Glutamatergic neuron (in vitro differentiated cells): ENCODE data around the gene UBN1. TPM values are rescaled to one million over a fixed set of nuclear protein-coding genes. Genes with fewer than 3 reads are reported as not detected.

Experiments
- DNase-seq: peaks from one replicate; pipeline ENCODE4 v3.0.0; 2022
- H3K27ac Mint-ChIP-seq: one replicate; pipeline ENCODE4 v1.8.0; 2020; ENCODE audit warnings: mild to moderate bottlenecking, mixed read lengths, inconsistent platforms; ENCODE audit not compliant: unreplicated experiment
- H3K27me3 Mint-ChIP-seq: one replicate; pipeline ENCODE4 v1.8.0; 2020; ENCODE audit warnings: mild to moderate bottlenecking, moderate library complexity, mixed read lengths, inconsistent platforms; ENCODE audit not compliant: unreplicated experiment
- H3K36me3 Mint-ChIP-seq: one replicate; pipeline ENCODE4 v1.8.0; 2020; ENCODE audit warnings: mild to moderate bottlenecking, mixed read lengths, inconsistent platforms; ENCODE audit not compliant: unreplicated experiment
- H3K4me1 Mint-ChIP-seq: one replicate; pipeline ENCODE4 v1.8.0; 2020; ENCODE audit warnings: mild to moderate bottlenecking, low read depth, mixed read lengths, inconsistent platforms; ENCODE audit not compliant: unreplicated experiment
- H3K4me3 Mint-ChIP-seq: one replicate; pipeline ENCODE4 v1.8.0; 2020; ENCODE audit warnings: mild to moderate bottlenecking, mixed read lengths, inconsistent platforms; ENCODE audit not compliant: unreplicated experiment
- H3K9me3 Mint-ChIP-seq: one replicate; pipeline ENCODE4 v1.8.0; 2020; ENCODE audit warnings: mild to moderate bottlenecking, moderate library complexity, mixed read lengths, inconsistent platforms; ENCODE audit not compliant: unreplicated experiment
- total RNA-seq: library from RNA; stranded (reverse); fragmentation: NEBNext Ultra II Directional; extraction: Animal tissue kit (Norgen Biotek cat#: 25700); gene quantifications from one replicate; pipeline ENCODE4 v1.2.1, GENCODE V29; 2021; ENCODE audit not compliant: unreplicated experiment
- TF ChIP-seq, protein P1 (sequence below): fragments of 200-600 bp; sonication (generic); IDR thresholded peaks from one replicate; pipeline ENCODE4 v1.5.0; 2021; ENCODE audit not compliant: partially characterized antibody, unreplicated experiment

The UBN1 gene
- total RNA-seq, 1 donor from 2014 or later = 34.3 TPM

DNA sequence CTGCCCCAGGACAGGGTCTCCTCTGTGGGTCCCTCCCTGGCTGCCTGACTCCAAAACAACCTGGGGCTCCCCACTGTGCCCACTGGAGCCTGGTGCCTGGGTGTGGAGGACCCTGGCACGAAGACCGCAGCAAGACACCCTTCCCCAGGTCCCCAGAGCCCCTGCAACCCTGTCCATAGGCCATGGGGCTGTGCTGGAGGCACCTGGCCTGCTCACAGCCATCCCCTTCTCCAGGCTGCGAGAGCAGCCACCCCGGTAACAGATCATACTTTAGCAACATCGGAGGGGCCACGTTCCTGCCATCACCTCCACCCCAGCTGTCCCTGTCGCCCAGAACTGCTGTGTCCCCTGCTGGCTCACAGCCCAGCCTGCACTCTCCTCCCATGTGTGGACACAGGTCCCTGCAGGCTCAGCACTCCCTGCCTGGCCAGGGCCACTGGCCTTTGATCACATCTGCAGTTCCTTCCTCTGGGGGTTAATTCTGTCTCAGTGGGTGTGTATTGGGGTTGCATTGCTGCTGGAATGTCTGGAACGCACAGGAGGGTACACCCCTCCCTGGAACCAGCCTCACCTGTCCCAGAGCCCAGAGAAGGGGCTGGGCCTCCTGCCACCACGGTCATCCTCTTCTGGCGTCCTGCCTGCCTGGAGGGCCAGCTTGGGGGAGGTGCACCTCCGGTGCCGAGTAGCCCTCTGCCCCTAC, 77.5 kb downstream of the UBN1 start:
- Mint-ChIP-seq H3K27ac (no peak overlapping the region), H3K4me3 (no peak overlapping the region), H3K9me3 (peaks cover 3% of the 10 kb centered on the region), H3K27me3 (peaks cover 1% of the 10 kb centered on the region), H3K4me1 (no peaks in the 10 kb centered on the region), H3K36me3 (peaks cover 8% of the 10 kb centered on the region)
- DNase-seq = no peak
- TF ChIP-seq, protein P1, sequence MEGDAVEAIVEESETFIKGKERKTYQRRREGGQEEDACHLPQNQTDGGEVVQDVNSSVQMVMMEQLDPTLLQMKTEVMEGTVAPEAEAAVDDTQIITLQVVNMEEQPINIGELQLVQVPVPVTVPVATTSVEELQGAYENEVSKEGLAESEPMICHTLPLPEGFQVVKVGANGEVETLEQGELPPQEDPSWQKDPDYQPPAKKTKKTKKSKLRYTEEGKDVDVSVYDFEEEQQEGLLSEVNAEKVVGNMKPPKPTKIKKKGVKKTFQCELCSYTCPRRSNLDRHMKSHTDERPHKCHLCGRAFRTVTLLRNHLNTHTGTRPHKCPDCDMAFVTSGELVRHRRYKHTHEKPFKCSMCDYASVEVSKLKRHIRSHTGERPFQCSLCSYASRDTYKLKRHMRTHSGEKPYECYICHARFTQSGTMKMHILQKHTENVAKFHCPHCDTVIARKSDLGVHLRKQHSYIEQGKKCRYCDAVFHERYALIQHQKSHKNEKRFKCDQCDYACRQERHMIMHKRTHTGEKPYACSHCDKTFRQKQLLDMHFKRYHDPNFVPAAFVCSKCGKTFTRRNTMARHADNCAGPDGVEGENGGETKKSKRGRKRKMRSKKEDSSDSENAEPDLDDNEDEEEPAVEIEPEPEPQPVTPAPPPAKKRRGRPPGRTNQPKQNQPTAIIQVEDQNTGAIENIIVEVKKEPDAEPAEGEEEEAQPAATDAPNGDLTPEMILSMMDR = no peak

DNA sequence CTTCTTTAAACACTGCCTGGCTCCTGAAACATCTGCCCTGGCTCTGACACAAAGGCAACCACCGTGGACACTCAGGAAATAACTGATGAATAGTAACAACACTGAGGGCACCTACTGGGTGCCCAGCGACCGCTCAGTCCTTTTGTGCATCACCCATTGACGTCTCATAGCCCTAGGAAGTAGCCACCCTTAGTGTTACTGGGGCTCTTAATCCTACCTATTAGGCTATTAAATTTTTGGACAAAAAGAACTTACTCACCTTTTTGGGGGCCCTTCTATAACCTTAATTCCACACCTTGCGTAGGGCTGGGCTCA, 78.0 kb downstream of the UBN1 start:
- peaks cover 3% of the 10 kb centered on the region for H3K27me3 Mint-ChIP-seq
- TF ChIP-seq, protein P1 = no peak
- peaks cover 8% of the 10 kb centered on the region for H3K36me3 Mint-ChIP-seq
- no peaks in the 10 kb centered on the region for H3K4me1 Mint-ChIP-seq
- no peak overlapping the region for H3K4me3 Mint-ChIP-seq
- H3K9me3 Mint-ChIP-seq = peaks cover 3% of the 10 kb centered on the region
- H3K27ac Mint-ChIP-seq = no peak overlapping the region
- DNase-seq = no peak

DNA sequence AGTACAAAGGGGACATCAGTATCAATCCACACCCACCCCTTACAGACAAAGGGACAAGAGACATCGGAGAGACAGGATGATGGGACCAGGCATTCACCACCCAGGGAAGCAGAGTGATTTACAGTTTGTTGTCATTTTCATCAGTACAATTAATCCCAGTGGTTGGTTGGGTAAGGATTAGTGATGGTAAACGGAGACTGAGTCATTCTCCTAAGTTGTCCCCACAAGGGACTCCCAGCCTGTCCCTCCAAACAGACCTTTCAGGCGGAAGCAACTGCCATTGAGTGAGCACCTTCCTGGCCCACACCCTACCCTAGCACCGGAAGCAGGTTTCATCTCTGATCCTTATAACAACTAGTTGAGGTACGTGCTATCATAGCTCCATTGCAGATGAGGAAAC, 78.5 kb downstream of the UBN1 start:
- H3K36me3 Mint-ChIP-seq = peaks cover 8% of the 10 kb centered on the region
- peaks cover 3% of the 10 kb centered on the region for H3K27me3 Mint-ChIP-seq
- H3K9me3 Mint-ChIP-seq = peaks cover 4% of the 10 kb centered on the region
- H3K27ac Mint-ChIP-seq = no peak overlapping the region
- TF ChIP-seq, protein P1 = no peak
- no peaks in the 10 kb centered on the region for H3K4me1 Mint-ChIP-seq
- DNase-seq = no peak
- no peak overlapping the region for H3K4me3 Mint-ChIP-seq

DNA sequence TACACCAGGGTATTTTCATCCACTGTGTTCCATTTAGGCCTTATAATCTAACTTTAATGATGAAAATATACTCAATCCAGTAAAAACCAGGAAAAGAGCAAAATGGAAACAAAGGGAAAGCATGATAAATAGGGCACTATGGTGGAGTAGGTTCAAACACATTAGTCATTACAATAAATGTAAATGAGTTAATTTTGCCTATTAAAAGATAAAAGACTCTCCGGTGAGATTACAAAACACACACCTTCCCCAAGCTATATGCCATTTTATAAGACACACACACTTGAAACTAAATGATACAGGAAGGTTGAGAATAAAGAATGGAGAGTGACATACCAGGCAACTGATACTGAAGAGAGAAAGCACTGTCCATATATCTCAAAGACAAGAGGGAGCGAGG, 79.6 kb downstream of the UBN1 start:
- TF ChIP-seq, protein P1 = no peak
- Mint-ChIP-seq H3K27ac (no peak overlapping the region), H3K27me3 (peaks cover 3% of the 10 kb centered on the region), H3K9me3 (peaks cover 4% of the 10 kb centered on the region), H3K4me3 (no peak overlapping the region), H3K36me3 (peaks cover 8% of the 10 kb centered on the region), H3K4me1 (no peaks in the 10 kb centered on the region)
- no peak for DNase-seq

DNA sequence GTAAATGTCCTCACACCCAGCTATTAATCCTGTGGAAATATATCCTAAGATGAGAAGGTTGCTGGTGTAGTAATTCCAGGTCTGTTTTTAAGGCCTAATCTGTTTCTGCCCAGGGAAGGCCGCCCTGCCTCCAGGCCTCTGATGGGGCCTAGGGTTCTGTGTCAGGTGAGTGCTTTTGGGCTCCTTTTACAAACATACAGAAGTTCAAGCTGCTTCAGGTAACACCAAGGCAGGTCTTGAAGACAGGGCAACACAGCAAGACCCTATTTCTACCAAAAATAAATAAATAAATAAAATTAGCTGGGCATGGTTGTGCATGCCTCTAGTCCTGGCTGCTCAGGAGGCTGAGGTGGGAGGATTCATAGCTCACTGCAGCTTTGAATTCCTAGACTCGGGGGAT, 80.4 kb downstream of the UBN1 start:
- peaks cover 8% of the 10 kb centered on the region for H3K36me3 Mint-ChIP-seq
- no peak for DNase-seq
- peaks cover 3% of the 10 kb centered on the region for H3K27me3 Mint-ChIP-seq
- H3K9me3 Mint-ChIP-seq = peaks cover 3% of the 10 kb centered on the region
- TF ChIP-seq, protein P1 = no peak
- no peak overlapping the region for H3K4me3 Mint-ChIP-seq
- H3K27ac Mint-ChIP-seq = no peak overlapping the region
- H3K4me1 Mint-ChIP-seq = no peaks in the 10 kb centered on the region
